Stimulated activated CD4-positive, alpha-beta T cell treated with anti-CD3 and anti-CD28 coated beads, TNF-alpha, amount 100 ng/mL, for 4 hours (primary cell): ENCODE data around the gene ESYT2.
"Not testable (repeated sequence)": the region's sequence is repeated elsewhere in the genome, so short reads cannot be mapped to it uniquely, and the experiment has no call there.

Experiments used
- DNase-seq, 3 experiments: peaks; one replicate each; pipeline ENCODE4 v3.0.0-alpha.2; 2020; ENCODE audit warnings: low read depth in 3 of 3

Gene ESYT2

DNA sequence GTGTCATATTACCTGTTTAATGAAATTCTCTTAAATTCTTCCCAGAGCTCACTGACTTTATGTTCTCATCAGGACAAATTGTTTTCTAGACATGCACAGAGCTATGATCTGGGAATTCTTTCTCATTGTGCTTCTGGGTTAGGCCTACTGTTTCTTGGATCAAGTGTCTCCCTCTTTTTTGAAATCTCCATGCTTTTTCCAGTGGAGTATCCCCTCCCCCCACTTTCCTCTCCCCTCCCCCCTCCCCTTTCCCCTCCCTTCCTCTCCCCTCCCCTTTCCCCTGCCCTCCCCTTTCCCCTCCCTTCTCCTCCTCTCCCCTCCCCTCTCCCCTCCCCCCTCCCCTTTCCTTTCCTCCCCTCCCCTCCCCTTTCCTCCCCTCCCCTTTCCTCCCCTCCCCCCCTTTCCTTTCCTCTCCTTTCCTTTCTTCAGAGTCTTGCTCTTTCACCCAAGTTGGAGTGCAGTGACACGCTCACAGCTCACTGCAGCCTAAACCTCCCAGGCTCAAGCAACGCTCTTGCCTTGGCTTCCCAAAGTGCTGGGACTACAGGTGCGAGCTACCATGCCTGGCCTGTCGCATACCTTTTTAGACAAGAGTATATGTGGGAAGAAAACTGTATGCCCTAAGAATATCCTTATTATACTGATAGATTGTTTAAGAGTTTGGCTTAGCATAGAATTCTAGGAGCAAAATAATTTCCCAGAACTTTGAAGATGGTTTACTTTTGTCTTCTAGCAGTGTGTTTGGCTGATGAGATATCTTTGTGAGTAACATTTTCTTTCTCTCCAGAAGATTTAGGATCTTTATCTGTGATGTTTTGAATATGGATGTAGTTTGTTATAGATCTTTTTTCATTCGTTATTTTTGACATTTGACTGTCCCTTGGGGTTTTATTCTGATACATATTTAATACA lies 29.5 kb upstream of the ESYT2 start:
- no peak for DNase-seq

DNA sequence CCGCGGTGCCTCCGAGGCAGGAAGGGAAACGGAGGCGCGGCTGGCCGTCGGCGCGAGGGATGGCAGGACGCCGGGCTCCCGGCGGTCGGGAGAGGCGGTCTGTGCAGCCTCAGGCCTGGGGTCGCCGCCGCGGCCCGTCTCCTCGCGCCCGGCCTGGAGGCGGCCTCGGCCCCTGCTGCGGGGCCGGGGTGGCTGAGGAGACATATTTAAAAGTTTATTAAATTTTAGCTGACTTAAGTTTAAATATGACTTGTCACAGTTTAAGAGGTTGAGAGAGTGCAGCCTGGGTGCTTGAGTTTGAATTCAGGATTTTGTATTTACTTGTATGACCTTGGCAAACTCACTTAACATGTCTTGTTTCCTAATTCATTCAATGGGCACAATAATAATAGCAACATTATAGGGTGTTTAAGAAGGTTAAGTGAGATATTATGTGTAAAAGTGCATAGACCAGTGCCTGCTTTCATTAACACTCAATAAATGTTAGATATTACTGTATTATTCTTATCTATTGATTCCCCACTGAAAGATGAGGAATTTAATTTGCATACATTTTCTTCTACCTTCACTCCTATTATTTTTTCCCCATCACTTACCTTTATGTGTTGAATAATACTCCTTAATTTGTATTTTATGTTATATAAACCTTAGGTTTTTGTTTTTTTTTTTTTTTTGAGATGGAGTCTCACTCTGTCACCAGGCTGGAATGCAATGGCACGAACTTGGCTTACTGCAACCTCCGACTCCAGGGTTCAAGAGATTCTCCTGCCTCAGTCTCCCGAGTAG lies 27.8 kb upstream of the ESYT2 start:
- DNase-seq, result no peak

DNA sequence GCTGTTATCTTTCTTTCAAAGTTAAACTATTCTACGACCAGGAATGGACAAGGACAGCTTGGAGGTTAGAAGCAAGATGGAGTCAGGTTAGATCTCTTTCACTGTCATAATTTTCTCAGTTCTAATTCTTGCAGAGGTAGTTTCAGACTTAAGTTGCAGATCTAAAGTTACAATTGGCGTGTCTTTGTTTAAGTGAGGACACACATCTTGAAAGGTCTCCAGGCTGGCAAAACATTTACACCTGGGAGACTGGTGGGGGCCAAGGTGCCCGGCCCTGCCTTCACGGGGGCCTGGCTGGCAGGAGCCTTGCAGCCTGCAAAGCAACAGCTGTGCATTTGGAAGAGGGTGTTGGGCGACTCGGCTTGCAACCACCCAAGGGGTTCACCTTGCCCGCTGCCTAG lies 25.4 kb upstream of the ESYT2 start:
- no peak for DNase-seq

DNA sequence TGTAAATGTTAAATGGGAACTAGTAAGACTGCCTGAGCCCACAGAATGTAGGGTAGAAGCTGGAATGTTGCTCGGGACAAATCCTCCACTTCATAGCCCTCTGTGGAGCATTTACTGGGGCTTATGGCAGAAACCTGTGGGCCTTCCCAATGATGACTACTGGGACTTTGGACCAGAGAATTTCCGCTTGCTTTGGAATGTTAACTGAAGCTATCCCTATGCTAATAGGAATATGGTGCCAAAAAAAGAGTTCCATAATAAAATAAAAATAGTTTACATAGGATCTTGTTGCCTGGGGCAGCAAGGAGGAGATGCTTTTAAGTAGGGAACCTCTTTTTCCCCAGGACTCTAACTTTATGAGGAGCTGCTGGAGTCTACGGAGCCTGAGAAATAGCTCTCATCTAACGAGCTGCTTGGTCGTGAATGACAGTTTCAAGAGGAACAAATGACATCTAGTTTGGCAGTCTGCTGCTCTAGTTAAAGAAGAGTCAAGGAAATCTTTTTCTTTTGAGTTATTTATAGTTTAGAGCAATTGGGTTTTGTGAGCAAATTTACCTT lies 21.3 kb upstream of the ESYT2 start:
- DNase-seq, result no peak

DNA sequence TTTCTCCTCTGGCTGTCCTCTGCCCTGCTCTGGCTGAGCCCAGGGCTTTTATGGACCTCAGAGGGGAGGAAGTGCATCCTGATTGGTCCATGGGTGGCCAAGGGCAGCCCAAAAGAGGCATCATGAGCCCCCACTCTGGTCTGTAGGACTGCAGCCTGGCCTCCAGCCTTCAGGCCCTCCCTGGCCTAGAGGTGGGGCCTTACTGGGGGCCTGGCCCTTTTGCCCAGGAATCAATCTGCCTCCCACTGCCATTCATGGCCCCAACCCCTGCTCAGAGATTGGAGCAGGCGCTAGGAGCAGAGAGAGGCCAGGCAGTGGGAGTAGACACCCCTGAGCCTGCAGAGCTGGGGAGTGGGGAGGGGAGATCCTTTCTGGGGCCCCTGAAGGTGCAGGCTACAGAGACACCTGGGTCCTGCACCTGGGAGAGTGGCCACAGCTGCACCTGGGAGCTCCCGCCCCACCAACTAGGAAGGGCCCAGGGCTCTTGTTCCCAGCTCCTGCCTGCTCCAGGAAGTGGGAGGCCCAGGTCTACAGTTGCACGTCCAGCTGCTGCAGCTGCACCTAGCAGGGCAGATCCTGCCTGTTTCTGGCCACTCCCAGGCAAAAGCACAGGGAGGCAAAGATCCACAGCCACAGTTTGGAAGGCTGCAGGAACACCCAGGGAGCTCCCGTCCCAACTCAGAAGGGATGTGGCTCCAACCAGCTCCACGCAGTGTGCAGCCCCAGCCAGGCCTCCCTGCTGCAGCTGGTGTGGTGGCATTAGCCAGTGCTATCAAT lies 20.6 kb upstream of the ESYT2 start:
- no peak for DNase-seq

DNA sequence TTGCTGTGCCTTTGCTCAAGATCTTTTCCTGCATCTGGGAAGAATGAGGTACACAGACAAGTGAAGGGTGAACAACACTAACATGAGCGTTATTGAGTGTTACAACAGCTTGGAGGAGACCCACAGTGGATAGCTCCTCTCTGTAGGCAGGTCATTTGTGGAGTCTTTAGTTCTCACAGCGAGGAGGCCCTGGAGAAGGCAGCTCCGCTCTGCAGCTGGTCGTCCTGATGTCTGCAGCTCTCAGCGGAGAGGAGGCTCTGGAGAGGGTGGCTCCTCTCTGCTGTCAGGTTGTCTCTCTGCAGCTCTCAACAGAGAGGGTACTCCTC lies 20.1 kb upstream of the ESYT2 start:
- DNase-seq, result no peak

DNA sequence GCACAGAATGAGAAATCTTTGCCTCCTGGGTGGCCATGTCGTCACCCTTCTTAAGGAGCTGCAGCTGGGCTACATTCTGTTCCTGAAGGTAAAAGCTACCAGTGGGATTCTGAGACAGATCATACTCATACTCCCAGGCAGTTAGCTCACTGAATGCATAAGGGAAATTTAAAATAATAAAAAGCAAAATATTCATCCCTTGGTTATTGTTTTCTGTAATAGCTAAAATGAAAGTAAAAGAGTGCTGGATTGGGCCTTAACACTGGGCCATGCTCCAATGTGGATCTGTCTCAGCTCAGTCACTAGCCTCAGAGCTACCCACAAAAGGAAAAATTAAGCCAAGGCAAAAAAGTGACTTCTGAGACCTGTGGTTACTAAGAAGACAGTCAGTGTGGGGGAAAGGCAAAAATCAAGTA lies 18.1 kb upstream of the ESYT2 start:
- DNase-seq, result no peak

DNA sequence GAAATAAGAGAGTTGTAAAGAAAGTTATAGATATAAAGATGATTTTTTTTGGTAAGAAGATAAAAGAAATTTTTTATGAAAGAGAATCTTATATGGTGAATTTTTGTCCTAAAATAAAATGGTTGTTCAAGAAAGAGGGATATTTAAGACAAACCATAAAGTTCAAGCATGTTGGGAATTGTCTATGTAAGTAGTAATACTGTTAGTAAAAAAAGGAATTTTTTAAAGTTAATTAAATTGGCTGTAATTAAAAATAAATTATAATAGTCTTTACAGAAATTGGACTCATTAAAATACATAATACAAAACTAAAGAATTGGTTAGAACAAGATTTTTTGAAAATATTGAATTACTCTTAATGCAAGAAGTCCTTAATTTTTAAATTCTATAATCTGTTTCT lies 17.0 kb upstream of the ESYT2 start:
- DNase-seq, result no peak

DNA sequence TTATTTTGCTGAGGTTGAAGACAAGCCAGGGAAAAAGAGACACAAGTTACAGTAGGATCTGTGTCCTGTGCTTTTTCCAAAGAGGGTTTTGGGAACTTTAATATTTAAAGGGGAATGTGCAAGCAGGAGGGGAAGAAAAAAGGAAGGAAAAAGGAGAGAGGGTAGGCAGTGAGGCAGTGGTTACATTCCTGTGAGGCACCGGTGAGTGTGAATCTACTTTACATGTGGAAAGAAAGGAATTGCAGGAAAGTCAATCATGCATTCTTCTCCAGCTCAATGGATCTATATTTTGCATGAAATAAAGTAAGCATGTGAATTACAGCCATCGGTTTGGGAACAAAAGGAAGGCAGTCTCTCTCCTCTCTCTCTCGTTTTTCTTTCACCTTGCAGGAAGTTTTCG lies 14.5 kb upstream of the ESYT2 start:
- no peak for DNase-seq

DNA sequence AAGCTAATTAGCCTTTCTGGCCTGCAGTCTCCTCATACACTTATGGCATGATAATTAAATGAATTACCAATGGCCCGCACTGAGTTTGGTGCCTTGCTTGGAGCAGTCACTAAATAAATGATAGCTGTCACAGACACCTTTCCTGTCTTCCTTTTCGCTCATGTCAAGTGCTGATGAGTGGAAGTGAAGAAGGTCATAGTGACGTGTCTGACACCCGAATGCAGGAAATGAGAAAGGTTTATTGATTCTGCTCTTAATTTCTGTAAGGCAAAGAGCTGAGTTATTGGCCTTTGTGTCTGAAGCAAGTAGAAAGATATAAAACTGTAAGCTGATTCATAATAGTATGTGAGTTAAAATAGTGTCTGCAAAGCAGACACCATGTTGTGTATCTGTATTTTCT lies 13.2 kb upstream of the ESYT2 start:
- no peak for DNase-seq

DNA sequence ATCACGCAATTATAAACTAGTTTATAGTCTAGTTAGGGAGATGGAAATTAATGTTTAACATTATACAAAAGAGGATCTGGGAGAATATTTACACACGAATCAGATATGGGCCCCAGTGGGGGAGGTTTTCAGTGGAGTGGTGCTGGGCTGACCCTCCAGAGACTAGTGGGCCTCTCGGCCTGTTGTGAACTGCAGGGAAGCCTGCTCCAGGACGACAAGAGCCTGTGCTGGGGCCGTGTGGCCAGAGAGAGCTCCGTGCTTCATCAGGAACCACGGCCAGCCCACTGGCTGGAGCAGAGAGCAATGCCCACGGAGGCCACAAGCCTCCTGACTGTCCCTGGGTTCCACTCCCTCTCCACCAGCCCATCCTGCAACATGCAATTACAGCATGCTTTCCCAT lies 11.3 kb upstream of the ESYT2 start:
- no peak for DNase-seq

DNA sequence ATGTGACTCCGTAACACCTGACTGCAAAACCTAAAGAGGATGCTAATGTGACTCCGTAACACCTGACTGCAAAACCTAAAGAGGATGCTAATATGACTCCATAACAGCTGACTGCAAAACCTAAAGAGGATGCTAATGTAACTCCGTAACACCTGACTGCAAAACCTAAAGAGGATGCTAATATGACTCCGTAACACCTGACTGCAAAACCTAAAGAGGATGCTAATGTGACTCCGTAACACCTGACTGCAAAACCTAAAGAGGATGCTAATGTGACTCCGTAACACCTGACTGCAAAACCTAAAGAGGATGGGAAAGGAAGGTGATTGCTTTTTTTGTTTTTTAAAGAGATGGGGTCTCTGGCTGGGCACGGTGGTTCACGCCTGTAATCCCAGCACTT lies 9.9 kb upstream of the ESYT2 start:
- not testable (repeated sequence) for DNase-seq

DNA sequence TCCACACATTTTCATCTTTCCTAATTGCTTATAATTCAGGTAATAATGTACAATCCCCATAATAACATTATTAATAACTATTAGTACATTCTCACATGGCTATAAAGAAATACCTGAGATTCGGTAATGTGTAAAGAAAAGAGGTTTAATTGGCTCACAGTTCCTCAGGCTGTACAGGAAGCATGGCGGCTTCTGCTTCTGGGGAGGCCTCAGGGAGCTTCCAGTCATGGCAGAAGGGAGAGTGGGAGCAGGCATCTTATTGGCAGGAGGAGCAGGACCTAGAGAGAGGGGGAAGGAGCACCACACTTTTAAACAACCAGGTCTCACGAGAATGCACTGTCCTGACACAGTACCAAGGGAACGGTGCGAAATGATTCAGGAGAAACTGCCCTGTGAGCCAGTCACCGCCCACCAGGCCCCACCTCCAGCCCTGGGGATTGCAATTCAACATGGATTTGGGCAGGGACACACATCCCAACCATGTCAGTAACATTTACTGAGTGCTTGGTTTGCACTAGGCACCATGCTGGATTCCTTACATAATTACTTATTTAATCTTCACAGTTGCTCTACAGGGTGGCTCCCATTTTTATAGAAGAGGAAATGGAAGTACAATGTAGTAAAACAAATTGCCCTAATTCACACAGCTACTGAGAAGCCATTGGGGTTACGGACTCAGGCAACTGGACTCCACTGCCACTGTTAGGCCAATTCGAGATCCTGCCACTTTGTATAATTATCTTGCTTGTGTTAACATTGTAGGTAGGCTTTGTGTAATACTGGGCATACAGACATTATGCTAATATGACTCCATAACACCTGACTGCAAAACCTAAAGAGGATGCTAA lies 8.7 kb upstream of the ESYT2 start:
- no peak for DNase-seq

DNA sequence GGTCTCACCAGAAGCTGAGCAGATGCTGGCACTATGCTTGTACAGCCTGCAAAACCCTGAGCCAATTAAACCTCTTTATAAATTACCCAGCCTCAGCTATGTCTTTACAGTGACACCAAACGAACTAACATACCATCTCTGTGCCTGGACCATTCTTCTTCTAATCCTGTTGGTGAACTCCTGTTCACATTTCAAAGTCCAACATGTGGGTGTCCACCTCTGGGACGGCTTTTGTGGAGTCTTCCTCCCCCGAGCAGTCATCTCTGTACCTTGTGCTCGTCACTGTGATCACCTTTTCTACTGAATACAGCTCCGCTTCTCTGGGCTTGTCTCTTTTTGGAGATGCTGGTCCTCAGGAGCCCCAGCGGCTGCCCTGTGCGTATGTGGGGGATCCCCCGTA lies 7.4 kb upstream of the ESYT2 start:
- DNase-seq, result no peak

DNA sequence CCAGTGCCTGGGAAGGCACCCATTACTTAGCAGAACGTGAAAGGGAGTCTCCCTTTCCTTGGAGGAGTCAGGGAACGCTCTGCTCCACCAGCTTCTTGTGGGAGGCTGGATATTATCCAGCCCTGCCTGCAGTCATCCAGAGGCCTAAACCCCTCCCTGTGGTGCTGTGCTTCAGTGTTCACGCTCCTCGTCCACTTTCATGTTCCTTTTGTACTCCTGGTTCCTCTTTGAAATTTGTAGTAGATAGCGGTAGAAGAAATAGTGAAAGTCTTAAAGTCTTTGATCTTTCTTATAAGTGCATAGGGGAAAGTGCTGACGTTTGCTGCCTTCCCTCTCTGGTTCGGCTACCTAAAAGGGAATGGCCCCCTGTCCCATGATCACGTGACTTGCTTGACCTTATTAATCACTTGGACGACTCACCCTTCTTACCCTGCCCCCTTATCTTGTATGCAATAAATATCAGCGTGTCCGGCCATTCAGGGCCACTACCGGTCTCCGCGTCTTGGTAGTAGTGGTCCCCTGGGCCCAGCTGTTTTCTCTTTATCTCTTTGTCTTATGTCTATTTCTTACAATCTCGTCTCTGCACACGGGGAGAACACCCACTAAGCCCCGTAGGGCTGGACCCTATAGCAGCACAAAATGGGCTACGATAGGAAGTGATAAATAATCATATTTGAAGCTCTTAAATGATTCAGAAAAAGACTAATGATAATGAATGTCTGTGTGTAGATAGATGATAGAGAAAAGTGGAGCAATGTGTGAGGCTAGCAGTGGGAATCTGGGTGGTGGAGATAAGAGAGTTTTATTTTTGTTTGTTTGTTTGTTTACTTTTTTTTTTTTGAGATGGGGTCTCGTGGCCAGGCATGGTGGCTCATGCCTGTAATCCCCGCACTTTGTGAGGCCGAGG lies 5.8 kb upstream of the ESYT2 start:
- no peak for DNase-seq

DNA sequence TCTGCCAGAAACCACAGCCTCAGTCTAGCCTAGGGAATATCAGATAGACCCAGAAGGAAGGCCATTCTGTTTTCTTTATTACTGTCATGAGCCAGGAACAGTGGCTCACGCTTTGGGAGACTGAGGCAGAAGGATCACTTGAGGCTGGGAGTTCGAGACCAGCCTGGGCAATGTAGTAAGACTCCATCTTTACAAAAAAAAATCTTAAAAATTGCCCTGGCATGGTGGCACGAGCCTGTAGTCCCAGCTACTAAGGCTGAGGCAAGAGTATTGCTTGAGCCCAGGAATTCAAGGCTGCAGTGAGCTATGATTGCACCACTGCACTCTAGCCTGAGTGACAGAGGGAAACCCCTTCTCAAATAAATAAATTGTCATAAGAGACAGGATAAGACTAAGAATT lies 3.7 kb upstream of the ESYT2 start:
- DNase-seq, result no peak

DNA sequence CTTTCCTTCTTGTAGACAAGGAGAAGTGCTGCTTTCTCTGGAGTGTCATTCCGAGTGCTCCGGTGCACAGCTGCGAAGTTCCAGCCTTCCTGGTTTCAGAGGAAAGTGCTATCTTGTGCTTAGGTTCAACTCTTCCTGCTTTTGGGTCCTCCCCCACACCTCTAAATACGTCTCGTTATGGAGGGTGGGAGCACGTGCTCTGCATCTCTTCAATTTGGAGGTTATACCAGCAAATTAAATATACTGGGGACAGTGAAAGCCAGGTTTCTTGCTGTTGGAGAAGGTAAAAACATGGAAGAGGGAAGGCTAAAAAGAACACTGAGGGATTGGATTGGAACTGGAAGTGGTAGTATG lies 2.4 kb upstream of the ESYT2 start:
- no peak for DNase-seq

DNA sequence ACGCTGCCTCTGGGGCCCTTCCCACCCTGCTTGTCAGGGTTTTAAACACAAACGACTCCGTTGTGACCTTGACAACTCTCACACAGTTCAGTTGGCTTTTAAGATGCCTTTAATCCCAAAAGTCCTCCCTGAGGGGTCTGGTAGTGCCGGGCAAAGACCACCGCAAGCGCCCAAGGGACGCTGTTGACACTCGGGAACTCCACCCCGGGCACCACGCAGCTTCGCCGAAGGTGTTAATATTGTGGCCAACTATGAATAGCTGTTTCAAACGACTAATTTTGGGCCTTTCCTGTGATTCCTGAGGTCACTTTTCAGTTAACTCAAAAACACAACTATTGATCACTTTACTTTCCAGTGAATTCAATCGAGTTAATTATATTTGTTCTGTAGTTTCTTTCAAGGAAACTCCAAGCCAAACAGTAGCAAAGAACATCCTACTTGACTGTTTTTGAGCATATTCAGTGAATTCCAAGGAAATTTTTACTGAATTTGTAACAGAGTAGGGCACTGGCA lies 958 bp upstream of the ESYT2 start:
- no peak for DNase-seq

DNA sequence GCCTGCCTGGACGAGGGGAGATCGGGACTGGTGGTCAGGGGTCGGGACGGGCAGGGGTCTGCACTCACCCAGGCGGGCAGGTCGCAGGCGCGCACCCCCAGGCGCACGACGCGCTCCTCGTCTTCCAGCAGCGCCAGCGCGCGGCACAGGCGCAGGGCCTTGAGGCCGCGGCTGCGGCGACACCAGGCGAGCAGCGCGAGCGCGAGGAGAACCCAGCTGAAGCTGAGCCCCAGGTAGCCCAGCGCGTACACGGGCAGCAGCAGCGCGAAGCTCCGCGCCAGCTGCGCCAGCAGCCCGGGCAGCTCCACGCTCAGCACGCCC lies 328 bp downstream of the ESYT2 start:
- DNase-seq, result no peak
